PC-3 (cell line): ENCODE measurements around the gene ACR. TPM values are rescaled to one million over a fixed set of nuclear protein-coding genes. Genes with fewer than 3 reads are reported as not detected.

Experiments
- ATAC-seq: fragments of 200-7000 bp; cut with Tn5 transposase; 2 replicates; pipeline ENCODE4 v1.9.1; 2020; ENCODE audit warnings: mild to moderate bottlenecking, moderate library complexity
- BruUV-seq: library from RNA; stranded (reverse); fragments of 400-500 nt; replicated peaks from 2 replicates; lab custom pipeline; 2021; lab: Mats Ljungman, UMichigan
- CTCF ChIA-PET: fragments of 300-600 bp; sonication (Branson Sonifier 250); formaldehyde crosslinking; loops from one replicate; lab custom pipeline; 2022; ENCODE audit warnings: antibody characterized with exemption; lab: Charles Lee
- POLR2A ChIA-PET: fragments of 300-600 bp; sonication (Branson Sonifier 250); formaldehyde crosslinking; loops from one replicate; lab custom pipeline; 2022; ENCODE audit warnings: antibody characterized with exemption; ENCODE audit not compliant: unreplicated experiment; lab: Charles Lee
- DNase-seq: peaks from one replicate; pipeline ENCODE4 v3.0.0-alpha.2; 2015
- H2AFZ ChIP-seq: fragments of 300-600 bp; sonication (generic); 2 replicates; pipeline ENCODE4 v1.6.0; 2016; ENCODE audit warnings: antibody characterized with exemption, low read length
- H3F3A ChIP-seq: fragments of 300-600 bp; sonication (generic); one replicate; pipeline ENCODE4 v1.6.0; 2017; ENCODE audit warnings: antibody characterized with exemption, low read length, control low read depth, mild to moderate bottlenecking; ENCODE audit not compliant: unreplicated experiment
- H3K27ac ChIP-seq: fragments of 300-600 bp; sonication (generic); 2 replicates; pipeline ENCODE4 v1.5.1; 2016; ENCODE audit warnings: mild to moderate bottlenecking, low read length
- H3K27me3 ChIP-seq: fragments of 300-600 bp; sonication (generic); 2 replicates; pipeline ENCODE4 v1.6.1; 2016; ENCODE audit warnings: low read length, mixed read lengths
- H3K36me3 ChIP-seq: fragments of 300-600 bp; sonication (generic); 2 replicates; pipeline ENCODE4 v1.6.1; 2016; ENCODE audit warnings: low read depth, mixed run types, low read length, mixed read lengths
- H3K4me1 ChIP-seq: fragments of 300-600 bp; sonication (generic); 2 replicates; pipeline ENCODE4 v1.5.1; 2016; ENCODE audit warnings: low read length; ENCODE audit not compliant: insufficient read depth
- H3K4me2 ChIP-seq: fragments of 300-600 bp; sonication (generic); 2 replicates; pipeline ENCODE4 v1.6.0; 2016; ENCODE audit warnings: low read length
- H3K4me3 ChIP-seq: fragments of 300-600 bp; sonication (generic); 2 replicates; pipeline ENCODE4 v1.5.1; 2016; ENCODE audit warnings: mild to moderate bottlenecking, low read length, mixed read lengths
- H3K79me2 ChIP-seq: fragments of 300-600 bp; sonication (generic); 2 replicates; pipeline ENCODE4 v1.6.1; 2017; ENCODE audit warnings: low read length, mixed read lengths
- H3K9ac ChIP-seq: fragments of 300-600 bp; sonication (generic); 2 replicates; pipeline ENCODE4 v1.6.0; 2016; ENCODE audit warnings: mild to moderate bottlenecking, low read length
- H3K9me2 ChIP-seq: fragments of 300-600 bp; sonication (generic); replicated peaks from 2 replicates; pipeline ENCODE4 v1.6.1; 2016; ENCODE audit warnings: mixed run types, low read length, mixed read lengths
- H3K9me3 ChIP-seq: fragments of 300-600 bp; sonication (generic); 2 replicates; pipeline ENCODE4 v1.6.1; 2016; ENCODE audit warnings: low read length, mixed read lengths
- H4K20me1 ChIP-seq: fragments of 300-600 bp; sonication (generic); 2 replicates; pipeline ENCODE4 v1.6.1; 2016; ENCODE audit warnings: low read length, mixed read lengths
- CTCF ChIP-seq: fragments of 300-600 bp; sonication (generic); conservative IDR thresholded peaks from 2 replicates; pipeline ENCODE4 v1.5.1; 2017; ENCODE audit warnings: antibody characterized with exemption, low read depth, mild to moderate bottlenecking, low read length
- EZH2 ChIP-seq: fragments of 300-600 bp; sonication (generic); IDR thresholded peaks from one replicate; pipeline ENCODE4 v1.6.1; 2017; ENCODE audit warnings: antibody characterized with exemption, mild to moderate bottlenecking, low read length; ENCODE audit not compliant: unreplicated experiment
- EZH2phosphoT487 ChIP-seq: fragments of 300-600 bp; sonication (generic); IDR thresholded peaks from 2 replicates; pipeline ENCODE4 v1.6.1; 2018; ENCODE audit warnings: mild to moderate bottlenecking, antibody characterized with exemption, low read length, borderline replicate concordance
- intact Hi-C: fragments of 100-400 bp; cut with micrococcal nuclease; formaldehyde crosslinking; loops from 2 replicates; pipeline ENCODE4 v1.9.0; 2023
- total RNA-seq: library from RNA; depleted of rRNA; stranded (reverse); fragments of >200 nt; gene quantifications from 2 replicates; pipeline ENCODE4 v1.2.3, GENCODE V29; 2014

The ACR gene
- total RNA-seq, 1 experiment from 2014 or later, result not detected

GRCh38 chr22:50711446-50712340 is 26.3 kb upstream of the ACR start:
- intact Hi-C loops, result no loop called here
- no peak overlapping the region for H3K27ac ChIP-seq
- DNase-seq (no peak), ATAC-seq (no peak)
- no peaks in the 10 kb centered on the region for H3K9me3 ChIP-seq
- H3K9ac ChIP-seq, result no peak overlapping the region
- TF ChIP-seq EZH2, result no peak
- no peak for TF ChIP-seq CTCF
- TF ChIP-seq EZH2phosphoT487, result no peak
- no peak overlapping the region for H2AFZ ChIP-seq
- no peaks in the 10 kb centered on the region for H3K4me1 ChIP-seq
- no peaks in the 10 kb centered on the region for H3K36me3 ChIP-seq
- BruUV-seq, result no TSS peak
- no peaks in the 10 kb centered on the region for H3K79me2 ChIP-seq
- POLR2A ChIA-PET, result no interaction called here
- H4K20me1 ChIP-seq, result no peaks in the 10 kb centered on the region
- H3K27me3 ChIP-seq, result no peaks in the 10 kb centered on the region
- CTCF ChIA-PET, result no interaction called here
- no peak overlapping the region for H3K4me3 ChIP-seq
- no peaks in the 10 kb centered on the region for H3K9me2 ChIP-seq
- H3F3A ChIP-seq, result no peaks in the 10 kb centered on the region
- H3K4me2 ChIP-seq, result no peak overlapping the region

GRCh38 chr22:50712341-50713007 is 25.5 kb upstream of the ACR start:
- no peak overlapping the region for H2AFZ ChIP-seq
- no peak for DNase-seq
- BruUV-seq, result no TSS peak
- no peaks in the 10 kb centered on the region for H3K9me2 ChIP-seq
- CTCF ChIA-PET, result no interaction called here
- H3K4me2 ChIP-seq, result no peak overlapping the region
- H3K4me3 ChIP-seq, result no peak overlapping the region
- no peaks in the 10 kb centered on the region for H3F3A ChIP-seq
- no peak for TF ChIP-seq CTCF
- TF ChIP-seq EZH2, result no peak
- no peak for TF ChIP-seq EZH2phosphoT487
- no peaks in the 10 kb centered on the region for H3K79me2 ChIP-seq
- no peak for ATAC-seq
- no peaks in the 10 kb centered on the region for H3K27me3 ChIP-seq
- intact Hi-C loops, result no loop called here
- POLR2A ChIA-PET, result no interaction called here
- no peaks in the 10 kb centered on the region for H4K20me1 ChIP-seq
- no peaks in the 10 kb centered on the region for H3K9me3 ChIP-seq
- no peak overlapping the region for H3K9ac ChIP-seq
- no peaks in the 10 kb centered on the region for H3K36me3 ChIP-seq
- no peak overlapping the region for H3K27ac ChIP-seq
- no peaks in the 10 kb centered on the region for H3K4me1 ChIP-seq

- no peak overlapping the region for H3K4me3 ChIP-seq
- no peaks in the 10 kb centered on the region for H3K79me2 ChIP-seq
- no peak overlapping the region for H2AFZ ChIP-seq
- H3K36me3 ChIP-seq, result no peaks in the 10 kb centered on the region
- no peak for DNase-seq
- intact Hi-C loops, result no loop called here
- no peaks in the 10 kb centered on the region for H3K9me2 ChIP-seq
- TF ChIP-seq CTCF (no peak), EZH2phosphoT487 (no peak), EZH2 (no peak)
- no peak overlapping the region for H3K27ac ChIP-seq
- no peaks in the 10 kb centered on the region for H3K4me1 ChIP-seq
- no peak overlapping the region for H3K9ac ChIP-seq
- H4K20me1 ChIP-seq, result no peaks in the 10 kb centered on the region
- H3K9me3 ChIP-seq, result no peaks in the 10 kb centered on the region
- BruUV-seq, result no TSS peak
- no peak for ATAC-seq
- H3F3A ChIP-seq, result no peaks in the 10 kb centered on the region
- no peak overlapping the region for H3K4me2 ChIP-seq
- CTCF ChIA-PET, result no interaction called here
- no peaks in the 10 kb centered on the region for H3K27me3 ChIP-seq
- POLR2A ChIA-PET, result no interaction called here
Observed at GRCh38 chr22:50713008-50713385, 25.0 kb upstream of the ACR start.
